Uterus (tissue), 4 donors: ENCODE results near the gene NTN5. TPM values are rescaled to one million over a fixed set of nuclear protein-coding genes. Genes with fewer than 3 reads are reported as not detected.

Source experiments
- DNase-seq, 2 donors: peaks; one replicate each; pipeline ENCODE4 v3.0.0-alpha.2; 2019 to 2020
- H3K27ac ChIP-seq, 2 donors: fragments of 200-600 bp; sonication (generic); 1 replicate in 1 of 2; 2 replicates in 1 of 2; pipeline ENCODE4 v1.5.1; 2016 to 2018
- H3K27me3 ChIP-seq, 2 donors: fragments of 200-600 bp; sonication (generic); one replicate each; pipeline ENCODE4 v1.5.1; 2018 to 2019; ENCODE audit warnings: control low read depth in 1 of 2
- H3K36me3 ChIP-seq, 2 donors: fragments of 200-600 bp; sonication (generic); one replicate each; pipeline ENCODE4 v1.5.1; 2019; ENCODE audit warnings: control low read depth in 1 of 2
- H3K4me1 ChIP-seq, 2 donors: fragments of 200-600 bp; sonication (generic); one replicate each; pipeline ENCODE4 v1.5.1; 2018 to 2019; ENCODE audit warnings: control low read depth in 1 of 2
- H3K4me3 ChIP-seq, 2 donors: fragments of 200-600 bp; sonication (generic); 1 replicate in 1 of 2; 2 replicates in 1 of 2; pipeline ENCODE4 v1.5.1; 2018 to 2019; ENCODE audit warnings: mild to moderate bottlenecking in 1 of 2
- H3K9me3 ChIP-seq, 2 donors: fragments of 200-600 bp; sonication (generic); one replicate each; pipeline ENCODE4 v1.5.1; 2019; ENCODE audit warnings: control low read depth in 1 of 2
- POLR2A ChIP-seq, 2 donors: fragments of 450-650 bp; IDR thresholded peaks; one replicate each; pipeline ENCODE4 v1.6.1; 2016; ENCODE audit warnings: antibody characterized with exemption in 2 of 2, mild to moderate bottlenecking in 1 of 2, moderate library complexity in 1 of 2
- intact Hi-C: fragments of 100-400 bp; cut with DNase I; formaldehyde crosslinking; loops from one replicate; pipeline ENCODE4 v1.15.1; 2023; ENCODE audit warnings: low total_unique reads
- total RNA-seq, 4 donors: library from RNA; depleted of rRNA in 3 of 4; stranded (reverse); fragments of >200 nt in 3 of 4; gene quantifications; one replicate each; pipeline versions ENCODE4 v1.1.0 to v1.2.4, GENCODE V29; 2014 to 2023
- TF ChIP-seq, protein P1 (sequence below), 4 experiments: fragments of 200-600 bp in 2 of 4; fragments of 450-650 bp in 2 of 4; sonication (generic) in 2 of 4; IDR thresholded peaks; one replicate each; pipeline ENCODE4 v1.5.1; 2016 to 2019; ENCODE audit warnings: antibody characterized with exemption in 4 of 4, mild to moderate bottlenecking in 2 of 4, moderate library complexity in 1 of 4
- donor health status: DM: yes; HTN: yes; CAD: no.

The NTN5 gene
- total RNA-seq, 4 donors from 2014 or later = 1.1 to 4.1 TPM; not detected in 2

DNA sequence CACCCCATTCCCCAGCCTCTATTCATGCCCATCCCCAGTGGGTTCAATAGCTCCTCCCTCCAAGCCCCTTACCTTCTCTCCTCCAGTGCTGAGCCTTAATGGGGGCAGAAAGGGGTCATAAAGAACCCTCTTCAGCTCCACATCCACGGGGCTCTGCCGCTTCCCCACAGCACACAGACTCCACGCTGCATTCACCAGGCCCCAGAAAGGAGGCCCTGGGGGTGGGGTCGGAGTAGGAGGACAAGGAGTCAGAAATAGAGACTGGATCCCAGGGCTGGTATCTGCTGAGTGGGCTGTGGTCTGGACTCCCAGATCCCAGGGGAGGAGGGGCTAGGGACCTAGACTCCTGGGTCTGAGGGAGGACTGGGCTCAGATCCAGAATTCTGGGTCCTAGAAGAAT lies 28.5 kb downstream of the NTN5 start:
- Histone ChIP-seq H3K4me1 (peaks cover 0 to 6% of the 10 kb centered on the region in 2 donors), H3K27me3 (no peaks in the 10 kb centered on the region), H3K4me3 (peak overlapping the region in 1 of 2 donors; percentile 51), H3K9me3 (no peaks in the 10 kb centered on the region), H3K36me3 (no peaks in the 10 kb centered on the region), H3K27ac (peak overlapping the region; percentile 97 to 99)
- TF ChIP-seq POLR2A (IDR thresholded peaks at IDR 0.05) = no peak
- TF ChIP-seq, protein P1, sequence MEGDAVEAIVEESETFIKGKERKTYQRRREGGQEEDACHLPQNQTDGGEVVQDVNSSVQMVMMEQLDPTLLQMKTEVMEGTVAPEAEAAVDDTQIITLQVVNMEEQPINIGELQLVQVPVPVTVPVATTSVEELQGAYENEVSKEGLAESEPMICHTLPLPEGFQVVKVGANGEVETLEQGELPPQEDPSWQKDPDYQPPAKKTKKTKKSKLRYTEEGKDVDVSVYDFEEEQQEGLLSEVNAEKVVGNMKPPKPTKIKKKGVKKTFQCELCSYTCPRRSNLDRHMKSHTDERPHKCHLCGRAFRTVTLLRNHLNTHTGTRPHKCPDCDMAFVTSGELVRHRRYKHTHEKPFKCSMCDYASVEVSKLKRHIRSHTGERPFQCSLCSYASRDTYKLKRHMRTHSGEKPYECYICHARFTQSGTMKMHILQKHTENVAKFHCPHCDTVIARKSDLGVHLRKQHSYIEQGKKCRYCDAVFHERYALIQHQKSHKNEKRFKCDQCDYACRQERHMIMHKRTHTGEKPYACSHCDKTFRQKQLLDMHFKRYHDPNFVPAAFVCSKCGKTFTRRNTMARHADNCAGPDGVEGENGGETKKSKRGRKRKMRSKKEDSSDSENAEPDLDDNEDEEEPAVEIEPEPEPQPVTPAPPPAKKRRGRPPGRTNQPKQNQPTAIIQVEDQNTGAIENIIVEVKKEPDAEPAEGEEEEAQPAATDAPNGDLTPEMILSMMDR (IDR thresholded peaks at IDR 0.05) = no peak
- DNase-seq = no peak
- intact Hi-C loops = loop anchor here (10.0 kb wide), 1 partner anchor 310 kb away; the partner anchor contains the start of gene BAX

DNA sequence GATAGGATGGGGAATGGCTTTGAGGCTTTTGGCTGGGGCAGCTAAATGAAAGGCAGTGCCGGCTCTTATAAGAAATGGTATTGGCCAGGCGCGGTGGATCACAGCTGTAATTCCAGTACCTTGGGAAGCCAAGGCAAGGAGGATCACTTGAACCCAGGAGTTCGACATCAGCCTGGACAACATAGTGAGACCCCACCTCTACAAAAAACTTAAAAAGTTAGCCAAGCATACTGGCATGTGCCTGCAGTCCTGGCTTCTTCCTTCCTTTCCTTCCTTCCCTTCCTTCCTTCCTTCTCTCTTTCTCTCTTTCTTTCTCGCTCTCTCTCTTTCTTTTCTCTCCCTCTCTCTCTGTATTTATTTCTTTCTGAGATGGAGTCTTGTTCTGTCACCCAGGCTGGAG lies 30.0 kb downstream of the NTN5 start:
- no peak for DNase-seq
- Histone ChIP-seq H3K27ac (no peak overlapping the region), H3K9me3 (no peaks in the 10 kb centered on the region), H3K27me3 (no peaks in the 10 kb centered on the region), H3K4me1 (peaks cover 6 to 8% of the 10 kb centered on the region in 2 donors), H3K4me3 (no peak overlapping the region), H3K36me3 (no peaks in the 10 kb centered on the region)
- no peak for TF ChIP-seq POLR2A (IDR thresholded peaks at IDR 0.05)
- TF ChIP-seq, protein P1 (IDR thresholded peaks at IDR 0.05) = no peak
- intact Hi-C loops = loop anchor here (10.0 kb wide), 1 partner anchor 312 kb away; the partner anchor contains the start of gene BAX

DNA sequence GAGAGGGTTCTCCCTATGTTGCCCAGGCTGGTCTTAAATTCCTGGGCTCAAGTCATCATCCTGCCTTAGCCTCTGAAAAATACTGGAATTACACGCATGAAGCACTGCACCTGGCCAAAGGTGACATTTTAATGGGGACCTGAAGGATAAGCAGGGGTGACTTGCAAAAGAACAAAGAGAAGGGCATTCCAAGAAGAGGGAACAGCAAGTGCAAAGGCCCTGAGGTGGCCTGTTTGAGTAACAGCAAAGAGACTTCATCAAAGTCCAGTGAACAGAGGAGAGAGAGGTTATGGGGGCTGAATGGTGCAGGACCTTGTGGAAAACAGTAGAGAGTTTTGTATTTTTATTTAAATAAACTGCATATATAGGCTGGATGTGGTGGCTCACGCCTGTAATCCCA lies 31.0 kb downstream of the NTN5 start:
- no peak for DNase-seq
- H3K9me3 ChIP-seq = no peaks in the 10 kb centered on the region
- no peak for TF ChIP-seq POLR2A (IDR thresholded peaks at IDR 0.05)
- TF ChIP-seq, protein P1 (IDR thresholded peaks at IDR 0.05) = no peak
- H3K36me3 ChIP-seq = no peaks in the 10 kb centered on the region
- no peaks in the 10 kb centered on the region for H3K27me3 ChIP-seq
- H3K27ac ChIP-seq = no peak overlapping the region
- H3K4me3 ChIP-seq = no peak overlapping the region
- intact Hi-C loops = loop anchor here (10.0 kb wide), 1 partner anchor 313 kb away; the partner anchor contains the start of gene BAX
- peaks cover 6 to 8% of the 10 kb centered on the region in 2 donors for H3K4me1 ChIP-seq

DNA sequence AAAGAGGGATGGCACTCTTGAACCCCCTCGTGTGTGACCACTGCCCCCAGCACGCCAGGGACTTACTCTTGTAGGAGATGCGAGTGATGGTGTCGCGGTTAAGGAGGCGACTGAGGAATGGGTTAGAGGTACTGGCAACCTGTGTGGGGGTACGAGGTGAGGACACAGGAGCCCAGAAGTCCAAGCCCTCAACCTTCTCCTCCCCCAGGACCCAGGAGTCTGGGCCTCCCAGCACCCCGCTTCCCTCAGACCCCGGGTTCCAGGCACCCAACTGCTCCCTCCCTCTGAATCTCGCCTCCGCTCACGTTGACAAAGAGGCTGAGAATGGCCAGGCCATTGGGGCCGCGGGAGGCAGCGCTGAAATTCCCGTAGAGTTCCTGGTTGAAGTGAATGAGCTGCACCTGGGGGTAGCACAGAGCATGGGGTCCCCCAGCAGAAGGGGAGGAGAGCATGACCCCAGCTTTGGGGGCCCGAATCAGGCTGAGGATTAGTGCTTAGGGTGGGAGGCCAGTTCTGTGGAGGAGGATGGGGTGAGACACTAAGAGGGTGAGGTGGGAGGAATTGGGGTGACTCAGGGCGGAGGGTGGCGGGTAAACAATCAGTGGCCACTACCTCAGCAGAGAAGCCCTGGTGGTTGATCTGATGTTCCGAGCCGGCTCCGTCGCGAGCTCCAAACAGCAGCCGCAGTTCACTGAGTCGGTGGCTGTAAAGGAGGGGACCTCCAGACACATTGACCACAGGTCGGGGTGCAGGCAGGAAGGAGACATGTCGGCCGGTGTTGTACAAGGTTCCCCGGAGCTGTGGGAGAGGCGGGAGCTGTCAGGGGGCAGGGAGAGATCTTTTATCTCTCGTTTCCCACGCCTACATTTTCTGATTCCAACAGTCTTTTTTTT lies 33.1 kb downstream of the NTN5 start:
- no peaks in the 10 kb centered on the region for H3K36me3 ChIP-seq
- intact Hi-C loops = loop anchor here (10.0 kb wide), 1 partner anchor 315 kb away; the partner anchor contains the start of gene BAX
- H3K4me3 ChIP-seq = no peak overlapping the region
- peak overlapping the region in 1 of 2 donors; percentile 56 for H3K27ac ChIP-seq
- DNase-seq = peak in 1 of 2 donors; percentile 48
- H3K9me3 ChIP-seq = no peaks in the 10 kb centered on the region
- H3K27me3 ChIP-seq = no peaks in the 10 kb centered on the region
- TF ChIP-seq, protein P1 (IDR thresholded peaks at IDR 0.05) = no peak
- TF ChIP-seq POLR2A (IDR thresholded peaks at IDR 0.05) = no peak
- peaks cover 0 to 8% of the 10 kb centered on the region in 2 donors for H3K4me1 ChIP-seq

DNA sequence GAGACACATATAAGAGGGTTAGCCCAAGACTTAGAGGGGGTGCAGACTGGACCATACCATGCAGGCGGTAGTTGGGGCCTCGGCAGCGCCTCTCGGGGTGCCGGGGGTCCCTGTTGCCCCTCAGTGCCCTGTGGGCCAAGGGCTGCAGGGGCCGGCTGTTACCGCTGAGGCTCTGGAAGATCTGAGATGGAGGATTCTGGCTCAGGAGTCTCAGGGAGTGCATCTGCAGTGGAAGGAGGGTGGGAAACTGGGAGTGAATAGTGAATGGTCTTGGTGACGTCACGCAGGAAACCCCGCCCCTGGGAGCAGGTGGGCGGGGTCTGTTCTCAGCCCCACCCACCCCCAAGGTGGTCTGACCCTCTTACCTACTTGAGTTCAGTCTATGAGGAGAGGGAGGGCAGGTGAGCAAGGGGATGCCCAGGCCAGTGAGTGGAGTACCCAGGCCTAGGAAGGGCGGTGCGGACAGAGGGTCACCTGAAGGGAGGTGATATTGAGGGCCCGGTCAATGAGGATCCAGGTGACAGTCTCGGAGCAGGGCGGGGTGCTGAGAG lies 33.9 kb downstream of the NTN5 start:
- H3K4me3 ChIP-seq = no peak overlapping the region
- peak overlapping the region; percentile 96 to 99 for H3K27ac ChIP-seq
- no peaks in the 10 kb centered on the region for H3K27me3 ChIP-seq
- H3K4me1 ChIP-seq = peaks cover 2 to 11% of the 10 kb centered on the region in 2 donors
- peak; percentile 55 to 60 for DNase-seq
- no peak for TF ChIP-seq POLR2A (IDR thresholded peaks at IDR 0.05)
- TF ChIP-seq, protein P1 (IDR thresholded peaks at IDR 0.05) = no peak
- H3K9me3 ChIP-seq = no peaks in the 10 kb centered on the region
- no peaks in the 10 kb centered on the region for H3K36me3 ChIP-seq
- intact Hi-C loops = no loop called here
